ENCODE data around the gene LMBRD1. TPM values are rescaled to one million over a fixed set of nuclear protein-coding genes. Genes with fewer than 3 reads are reported as not detected.
"Not testable (repeated sequence)": the region's sequence is repeated elsewhere in the genome, so short reads cannot be mapped to it uniquely, and the experiment has no call there.

Gene LMBRD1
- total RNA-seq, 2 donors from 2014 or later, result 44.0 to 49.8 TPM

GRCh38 chr6:69789578-69789977 is 7.2 kb downstream of the LMBRD1 start:
- Histone ChIP-seq H3K27me3 (replicated peaks; ENCODE audit: insufficient read depth) (no peaks in the 10 kb centered on the region), H3K9me3 (no peaks in the 10 kb centered on the region), H3K27ac (no peak overlapping the region), H3K36me3 (no peaks in the 10 kb centered on the region), H3K4me3 (no peak overlapping the region), H3K4me1 (ENCODE audit: control insufficient read depth in 1 of 2, low read depth in 2 of 2) (peaks cover 14 to 16% of the 10 kb centered on the region in 2 donors)
- DNase-seq (ENCODE audit: low spot score), result no peak
- TF ChIP-seq CTCF (IDR thresholded peaks at IDR 0.05), result no peak
- ATAC-seq (ENCODE audit: insufficient number of reproducible peaks, low FRiP score, low read depth), result no peak

DNA sequence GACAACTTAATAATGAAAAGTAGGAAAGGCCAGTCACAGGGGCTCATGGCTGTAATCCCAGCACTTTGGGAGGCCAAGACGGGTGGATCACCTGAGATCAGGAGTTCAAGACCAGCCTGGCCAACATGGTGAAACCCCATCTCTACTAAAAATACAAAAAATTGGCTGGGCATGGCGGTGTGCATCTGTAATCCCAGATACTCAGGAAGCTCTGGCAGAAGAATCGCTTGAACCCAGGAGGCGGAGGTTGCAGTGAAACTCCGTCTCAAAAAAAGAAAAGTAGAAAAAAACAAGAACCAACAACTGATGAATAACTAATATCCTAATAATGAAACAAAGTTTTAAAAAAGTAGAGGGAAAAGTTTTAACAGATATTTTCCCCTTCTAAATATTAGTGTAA is 9.4 kb downstream of the LMBRD1 start:
- DNase-seq (ENCODE audit: low spot score); ATAC-seq (ENCODE audit: insufficient number of reproducible peaks, low FRiP score, low read depth); H3K36me3 ChIP-seq; H3K4me3 ChIP-seq; H3K27ac ChIP-seq; H3K9me3 ChIP-seq; H3K27me3 ChIP-seq (replicated peaks; ENCODE audit: insufficient read depth): not testable (repeated sequence)
- H3K4me1 ChIP-seq (ENCODE audit: control insufficient read depth in 1 of 2, low read depth in 2 of 2), result peaks cover 11 to 16% of the 10 kb centered on the region in 2 donors

- no peak for TF ChIP-seq CTCF (IDR thresholded peaks at IDR 0.05)
- H3K4me1 ChIP-seq (ENCODE audit: control insufficient read depth in 1 of 2, low read depth in 2 of 2), result peaks cover 4 to 8% of the 10 kb centered on the region in 2 donors
- no peaks in the 10 kb centered on the region for H3K9me3 ChIP-seq
- no peak overlapping the region for H3K27ac ChIP-seq
- DNase-seq (ENCODE audit: low spot score) (no peak), ATAC-seq (ENCODE audit: insufficient number of reproducible peaks, low FRiP score, low read depth) (no peak)
- H3K27me3 ChIP-seq (replicated peaks; ENCODE audit: insufficient read depth), result no peaks in the 10 kb centered on the region
- no peak overlapping the region for H3K4me3 ChIP-seq
- no peaks in the 10 kb centered on the region for H3K36me3 ChIP-seq
These were observed 11.1 kb downstream of the LMBRD1 start for GRCh38 chr6:69785697-69786096.

- TF ChIP-seq CTCF (IDR thresholded peaks at IDR 0.05), result no peak
- Histone ChIP-seq H3K36me3 (no peaks in the 10 kb centered on the region), H3K27ac (no peak overlapping the region), H3K4me1 (ENCODE audit: control insufficient read depth in 1 of 2, low read depth in 2 of 2) (peaks cover 0 to 4% of the 10 kb centered on the region in 2 donors), H3K9me3 (no peaks in the 10 kb centered on the region), H3K4me3 (no peak overlapping the region), H3K27me3 (replicated peaks; ENCODE audit: insufficient read depth) (no peaks in the 10 kb centered on the region)
- no peak for ATAC-seq (ENCODE audit: insufficient number of reproducible peaks, low FRiP score, low read depth)
- DNase-seq (ENCODE audit: low spot score), result no peak
These were observed 12.0 kb downstream of the LMBRD1 start for GRCh38 chr6:69784595-69785377.

DNA sequence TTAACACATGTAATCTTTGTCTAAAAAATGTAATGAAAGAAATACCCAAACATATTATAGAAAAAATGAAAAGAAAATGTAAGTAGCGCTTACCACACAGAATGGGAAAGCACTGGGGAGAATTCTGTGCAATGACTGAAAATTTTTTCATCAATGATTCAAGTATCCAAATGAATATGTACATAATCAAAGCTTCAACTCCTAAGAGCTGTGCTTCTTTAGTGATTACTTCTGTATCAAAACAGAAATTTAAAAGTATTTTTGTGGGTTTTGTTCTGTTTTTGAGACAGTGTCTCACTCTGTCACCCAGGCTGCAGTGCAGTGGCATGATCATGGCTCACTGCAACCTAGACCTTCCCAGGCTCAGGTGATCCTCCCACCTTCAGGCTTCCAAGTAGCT is 13.7 kb downstream of the LMBRD1 start:
- peaks cover 2% of the 10 kb centered on the region for H3K36me3 ChIP-seq
- no peaks in the 10 kb centered on the region for H3K9me3 ChIP-seq
- TF ChIP-seq CTCF (IDR thresholded peaks at IDR 0.05), result no peak
- H3K4me3 ChIP-seq, result no peak overlapping the region
- H3K4me1 ChIP-seq (ENCODE audit: control insufficient read depth in 1 of 2, low read depth in 2 of 2), result peaks cover 0 to 4% of the 10 kb centered on the region in 2 donors
- no peak for DNase-seq (ENCODE audit: low spot score)
- no peak for ATAC-seq (ENCODE audit: insufficient number of reproducible peaks, low FRiP score, low read depth)
- no peak overlapping the region for H3K27ac ChIP-seq
- no peaks in the 10 kb centered on the region for H3K27me3 ChIP-seq (replicated peaks; ENCODE audit: insufficient read depth)

Data from thoracic aorta (tissue), 2 donors.